ENCODE measurements around the gene IPPK. TPM values are rescaled to one million over a fixed set of nuclear protein-coding genes. Genes with fewer than 3 reads are reported as not detected.

The IPPK gene
- total RNA-seq, 2 experiments from 2014 or later: 9.9 to 12.2 TPM

DNA sequence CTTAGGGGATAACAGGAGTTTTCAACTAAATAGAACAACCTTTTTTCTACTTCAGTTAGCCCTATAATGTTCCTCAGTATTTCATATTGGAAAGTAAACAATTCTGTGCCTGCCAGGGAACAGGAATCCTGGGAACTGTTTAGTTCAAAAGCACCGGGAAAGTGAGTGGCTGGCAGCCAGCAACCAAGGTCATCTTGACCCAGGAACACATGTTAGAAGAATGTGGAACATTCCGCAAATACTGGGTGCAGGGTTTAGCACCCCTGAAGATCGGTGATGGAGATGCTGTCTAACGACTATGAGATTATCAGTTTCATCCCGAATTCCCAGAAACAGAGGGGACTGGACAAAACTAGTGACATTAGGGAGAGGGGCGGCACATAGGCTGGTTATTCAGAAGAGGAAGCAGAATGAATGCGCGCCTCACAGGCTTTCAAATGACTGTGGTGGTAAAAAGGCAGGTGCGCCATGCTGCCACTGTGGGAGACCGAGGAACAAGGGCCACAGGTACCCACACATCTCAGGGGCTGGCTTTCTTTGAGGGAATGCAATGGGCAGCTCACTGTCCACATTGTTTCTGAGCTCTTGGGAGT lies 51.2 kb downstream of the IPPK start:
- no peak for DNase-seq
- POLR2A ChIA-PET: no interaction called here
- H3K4me1 Mint-ChIP-seq: no peaks in the 10 kb centered on the region
- H3K36me3 Mint-ChIP-seq (ENCODE audit: low read depth): peaks cover 25% of the 10 kb centered on the region
- H3K27me3 Mint-ChIP-seq: no peaks in the 10 kb centered on the region
- no peaks in the 10 kb centered on the region for H3K9me3 Mint-ChIP-seq (ENCODE audit: low read depth)
- no peak overlapping the region for H3K4me3 Mint-ChIP-seq
- H3K27ac Mint-ChIP-seq: no peak overlapping the region
- CTCF ChIA-PET: no interaction called here
- intact Hi-C loops (cut with DNase I, micrococcal nuclease): no loop called here
- no peak for ATAC-seq

DNA sequence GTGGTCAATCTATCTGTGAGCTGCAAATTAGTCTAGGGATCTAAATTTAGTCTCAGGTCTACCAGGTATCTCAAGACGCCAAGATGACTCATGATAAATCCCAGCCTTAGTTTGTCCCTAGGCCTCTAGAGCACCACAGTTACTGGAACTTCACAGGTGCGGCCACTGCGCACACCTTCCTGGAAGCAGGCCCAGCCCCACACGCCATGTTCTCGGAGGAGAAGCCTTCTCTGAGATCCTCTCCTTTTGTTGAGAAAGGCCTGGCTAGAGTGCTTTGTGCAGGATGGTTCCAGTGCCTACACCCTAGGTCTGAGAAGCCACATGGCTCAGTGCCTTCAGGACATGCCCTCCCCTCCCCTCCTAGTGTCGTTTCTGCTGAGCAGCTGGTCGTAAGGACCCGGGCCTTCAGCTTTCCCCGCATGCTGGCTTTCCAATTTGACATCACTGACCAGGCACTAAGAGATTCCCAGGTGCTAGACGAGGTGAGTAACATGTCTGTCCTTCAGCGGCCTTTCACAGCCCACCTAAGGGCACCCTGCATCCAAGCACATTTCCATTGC lies 51.9 kb downstream of the IPPK start:
- ChIA-PET POLR2A (no interaction called here), CTCF (interaction anchor here (0.6 kb wide), 1 partner anchor 1395 kb away, joined by 3 read pairs; no protein-coding TSS in a partner anchor)
- Mint-ChIP-seq H3K27ac (no peak overlapping the region), H3K36me3 (ENCODE audit: low read depth) (peaks cover 23% of the 10 kb centered on the region), H3K27me3 (no peaks in the 10 kb centered on the region), H3K4me3 (no peak overlapping the region), H3K4me1 (no peaks in the 10 kb centered on the region), H3K9me3 (ENCODE audit: low read depth) (no peaks in the 10 kb centered on the region)
- no peak for ATAC-seq
- no peak for DNase-seq
- intact Hi-C loops (cut with DNase I, micrococcal nuclease): no loop called here

DNA sequence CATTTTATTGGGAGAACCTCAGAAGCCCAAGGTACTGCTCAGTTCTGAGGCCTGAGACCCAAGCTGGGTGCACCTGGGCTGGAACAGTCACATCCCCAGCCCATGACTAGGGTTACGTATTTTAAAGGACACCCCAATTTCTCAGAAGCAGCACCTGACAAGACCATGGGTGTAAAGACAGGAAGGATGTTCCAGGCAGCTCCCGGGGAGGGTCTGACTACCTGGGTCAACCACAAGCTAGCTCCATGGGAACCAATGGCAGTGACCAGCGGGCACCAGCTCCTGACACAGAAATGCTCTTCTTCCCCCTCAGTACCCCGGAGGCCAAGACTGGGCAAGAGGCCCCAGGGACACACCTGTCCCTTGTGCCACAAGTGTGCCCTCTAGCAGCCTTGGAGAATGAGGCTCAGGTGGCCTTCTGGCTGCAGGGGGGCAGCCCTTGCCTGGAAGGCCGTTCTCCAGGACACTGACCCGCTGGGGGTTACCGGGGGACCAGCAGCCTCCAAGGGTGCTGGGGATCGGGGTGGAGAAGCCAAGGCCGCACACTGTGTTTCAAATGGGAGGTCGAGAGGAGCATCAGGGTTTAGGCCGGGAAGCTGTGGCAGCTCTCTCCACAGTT lies 52.6 kb downstream of the IPPK start:
- Mint-ChIP-seq H3K4me3 (no peak overlapping the region), H3K27ac (no peak overlapping the region), H3K27me3 (no peaks in the 10 kb centered on the region), H3K4me1 (no peaks in the 10 kb centered on the region), H3K36me3 (ENCODE audit: low read depth) (peaks cover 25% of the 10 kb centered on the region), H3K9me3 (ENCODE audit: low read depth) (no peaks in the 10 kb centered on the region)
- DNase-seq (no peak), ATAC-seq (no peak)
- ChIA-PET POLR2A (interaction anchor here (0.5 kb wide), 1 partner anchor 825 kb away, joined by 4 read pairs; no protein-coding TSS in a partner anchor), CTCF (no interaction called here)
- intact Hi-C loops (cut with DNase I, micrococcal nuclease): no loop called here

DNA sequence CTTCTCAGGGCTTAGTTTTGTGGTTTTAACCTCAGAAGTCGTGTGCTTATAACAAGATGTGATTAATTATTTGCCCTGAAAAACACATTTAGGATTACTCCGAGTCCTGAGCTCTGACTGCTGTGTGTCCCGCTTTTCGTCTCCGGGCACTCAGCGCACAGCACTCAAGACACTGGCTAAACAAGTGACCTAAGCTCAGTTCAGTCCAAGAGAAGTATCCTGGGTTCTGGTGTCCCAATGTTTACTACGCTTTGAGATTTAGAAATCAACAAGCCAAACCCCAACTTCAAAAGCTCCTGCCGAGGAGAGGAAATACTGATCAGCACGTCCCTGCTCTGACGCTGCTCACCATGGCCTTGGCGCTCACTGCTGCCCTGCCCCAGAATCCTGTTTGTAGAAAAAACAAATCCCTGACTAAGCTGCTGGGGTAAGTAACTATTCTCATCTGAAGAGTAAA lies 53.2 kb downstream of the IPPK start:
- Mint-ChIP-seq H3K4me1 (no peaks in the 10 kb centered on the region), H3K36me3 (ENCODE audit: low read depth) (peaks cover 29% of the 10 kb centered on the region), H3K27me3 (no peaks in the 10 kb centered on the region), H3K27ac (no peak overlapping the region), H3K4me3 (no peak overlapping the region), H3K9me3 (ENCODE audit: low read depth) (no peaks in the 10 kb centered on the region)
- intact Hi-C loops (cut with DNase I, micrococcal nuclease): no loop called here
- ATAC-seq (no peak), DNase-seq (no peak)
- POLR2A ChIA-PET: no interaction called here
- CTCF ChIA-PET: interaction anchor here (0.8 kb wide), 1 partner anchor 477 kb away, joined by 3 read pairs; no protein-coding TSS in a partner anchor

GRCh38 chr9:92616199-92616641 lies 53.7 kb downstream of the IPPK start:
- intact Hi-C loops (cut with DNase I, micrococcal nuclease): no loop called here
- Mint-ChIP-seq H3K4me1 (no peaks in the 10 kb centered on the region), H3K36me3 (ENCODE audit: low read depth) (peaks cover 33% of the 10 kb centered on the region), H3K9me3 (ENCODE audit: low read depth) (no peaks in the 10 kb centered on the region), H3K27me3 (no peaks in the 10 kb centered on the region), H3K4me3 (no peak overlapping the region), H3K27ac (no peak overlapping the region)
- no peak for DNase-seq
- ChIA-PET POLR2A (no interaction called here), CTCF (interaction anchor here (0.8 kb wide), 1 partner anchor 477 kb away, joined by 3 read pairs; no protein-coding TSS in a partner anchor)
- ATAC-seq: no peak

- intact Hi-C loops (cut with DNase I, micrococcal nuclease): no loop called here
- no peak for ATAC-seq
- H3K4me1 Mint-ChIP-seq: no peaks in the 10 kb centered on the region
- H3K27ac Mint-ChIP-seq: no peak overlapping the region
- CTCF ChIA-PET: interaction anchor here (0.8 kb wide), 1 partner anchor 476 kb away, joined by 3 read pairs; no protein-coding TSS in a partner anchor
- H3K36me3 Mint-ChIP-seq (ENCODE audit: low read depth): peaks cover 33% of the 10 kb centered on the region
- POLR2A ChIA-PET: no interaction called here
- H3K27me3 Mint-ChIP-seq: no peaks in the 10 kb centered on the region
- no peaks in the 10 kb centered on the region for H3K9me3 Mint-ChIP-seq (ENCODE audit: low read depth)
- no peak overlapping the region for H3K4me3 Mint-ChIP-seq
- no peak for DNase-seq
Observed at GRCh38 chr9:92615790-92616189, 54.1 kb downstream of the IPPK start.

GRCh38 chr9:92614763-92615461 lies 55.0 kb downstream of the IPPK start:
- POLR2A ChIA-PET: no interaction called here
- DNase-seq (no peak), ATAC-seq (no peak)
- intact Hi-C loops (cut with DNase I, micrococcal nuclease): no loop called here
- CTCF ChIA-PET: no interaction called here
- H3K4me3 Mint-ChIP-seq: no peak overlapping the region
- no peaks in the 10 kb centered on the region for H3K4me1 Mint-ChIP-seq
- no peak overlapping the region for H3K27ac Mint-ChIP-seq
- H3K27me3 Mint-ChIP-seq: no peaks in the 10 kb centered on the region
- H3K36me3 Mint-ChIP-seq (ENCODE audit: low read depth): peaks cover 33% of the 10 kb centered on the region
- H3K9me3 Mint-ChIP-seq (ENCODE audit: low read depth): no peaks in the 10 kb centered on the region

DNA sequence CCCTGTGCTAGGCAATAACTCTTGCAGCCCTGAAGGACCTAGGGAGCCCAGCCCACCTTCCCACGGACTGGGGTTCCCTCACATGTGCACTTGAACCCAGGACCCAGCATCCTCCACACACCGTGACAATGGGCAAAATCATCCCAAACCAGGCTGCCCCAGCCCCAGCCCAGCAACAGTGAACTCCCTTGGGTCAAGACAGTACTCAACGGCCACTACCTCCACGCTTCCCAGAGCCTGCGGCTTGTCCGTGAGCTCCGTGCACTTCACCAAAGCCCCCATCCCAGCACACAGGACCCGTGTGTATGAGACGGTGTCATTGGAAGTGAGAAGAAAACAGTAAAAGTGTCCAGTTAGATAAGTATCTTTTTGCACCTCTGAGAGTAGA lies 55.8 kb downstream of the IPPK start:
- Mint-ChIP-seq H3K4me1 (no peaks in the 10 kb centered on the region), H3K36me3 (ENCODE audit: low read depth) (peaks cover 31% of the 10 kb centered on the region), H3K27ac (no peak overlapping the region), H3K27me3 (no peaks in the 10 kb centered on the region), H3K9me3 (ENCODE audit: low read depth) (no peaks in the 10 kb centered on the region), H3K4me3 (no peak overlapping the region)
- DNase-seq (no peak), ATAC-seq (no peak)
- CTCF ChIA-PET: no interaction called here
- intact Hi-C loops (cut with DNase I, micrococcal nuclease): no loop called here
- POLR2A ChIA-PET: no interaction called here

DNA sequence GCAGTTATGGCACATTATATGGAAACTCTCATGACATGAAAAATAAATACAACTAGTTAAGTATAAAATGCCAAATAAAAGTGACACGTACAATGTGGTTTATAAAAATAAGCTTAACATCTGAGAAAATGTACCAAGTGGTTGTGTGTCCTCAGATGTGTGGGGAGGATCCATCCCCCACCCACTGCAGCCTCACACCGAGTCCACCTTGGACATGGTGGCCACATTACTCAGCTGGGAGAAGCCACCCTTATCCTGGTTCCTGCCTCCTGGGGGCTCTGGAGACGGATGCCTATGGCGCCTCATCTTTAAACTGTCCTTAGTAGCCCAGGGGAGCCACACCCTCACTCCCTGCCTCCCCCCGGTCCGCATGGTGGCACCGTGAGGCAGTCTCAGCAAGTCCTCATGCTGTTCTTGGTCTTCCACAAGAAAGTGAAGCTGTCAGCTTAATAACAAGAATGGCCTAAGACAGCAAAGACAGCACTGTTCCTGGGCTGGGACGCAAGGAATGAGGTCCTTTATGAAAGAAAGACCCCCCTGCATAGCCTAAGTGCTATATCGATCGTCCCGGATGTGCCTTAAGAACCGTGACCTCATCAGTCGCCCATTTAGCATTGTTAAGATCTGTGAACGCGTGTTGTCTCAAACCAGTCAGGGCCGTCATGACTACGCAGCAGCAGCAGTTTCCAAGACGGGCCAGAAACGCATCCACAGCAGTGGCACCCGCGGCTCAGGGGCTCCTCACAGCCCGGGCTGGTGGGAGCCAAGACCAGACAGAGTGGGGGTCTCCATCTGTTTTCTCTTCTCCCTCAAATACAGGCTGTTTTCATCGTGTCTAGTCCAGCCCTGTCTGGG lies 56.4 kb downstream of the IPPK start:
- no peak overlapping the region for H3K4me3 Mint-ChIP-seq
- no peaks in the 10 kb centered on the region for H3K27me3 Mint-ChIP-seq
- H3K4me1 Mint-ChIP-seq: no peaks in the 10 kb centered on the region
- ATAC-seq (no peak), DNase-seq (no peak)
- no peaks in the 10 kb centered on the region for H3K9me3 Mint-ChIP-seq (ENCODE audit: low read depth)
- CTCF ChIA-PET: no interaction called here
- peaks cover 25% of the 10 kb centered on the region for H3K36me3 Mint-ChIP-seq (ENCODE audit: low read depth)
- intact Hi-C loops (cut with DNase I, micrococcal nuclease): no loop called here
- POLR2A ChIA-PET: no interaction called here
- no peak overlapping the region for H3K27ac Mint-ChIP-seq

DNA sequence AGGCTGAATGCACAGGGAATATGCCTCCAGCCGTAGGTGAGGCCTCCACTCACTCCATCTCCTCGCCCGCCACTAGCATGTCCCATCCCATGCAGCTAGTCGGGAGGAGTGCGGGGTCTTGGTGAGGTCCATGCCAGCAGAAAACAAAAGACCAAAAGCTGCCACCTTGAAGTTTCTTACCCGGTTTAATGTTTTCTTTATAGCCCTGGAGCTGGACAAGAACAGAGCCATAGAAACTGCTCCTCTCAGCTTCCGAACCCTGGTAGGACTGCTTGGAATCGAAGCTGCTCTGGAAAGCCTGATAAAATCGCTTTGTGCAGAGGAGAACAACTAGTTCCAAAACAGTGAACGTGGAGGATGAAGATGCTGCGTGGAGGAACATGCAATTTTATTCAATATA lies 57.1 kb downstream of the IPPK start:
- no peaks in the 10 kb centered on the region for H3K27me3 Mint-ChIP-seq
- H3K36me3 Mint-ChIP-seq (ENCODE audit: low read depth): peaks cover 25% of the 10 kb centered on the region
- no peaks in the 10 kb centered on the region for H3K4me1 Mint-ChIP-seq
- ChIA-PET POLR2A (no interaction called here), CTCF (no interaction called here)
- DNase-seq: no peak
- H3K27ac Mint-ChIP-seq: no peak overlapping the region
- no peak overlapping the region for H3K4me3 Mint-ChIP-seq
- intact Hi-C loops (cut with DNase I, micrococcal nuclease): no loop called here
- no peaks in the 10 kb centered on the region for H3K9me3 Mint-ChIP-seq (ENCODE audit: low read depth)
- ATAC-seq: no peak

GRCh38 chr9:92612292-92612691 lies 57.6 kb downstream of the IPPK start:
- intact Hi-C loops (cut with DNase I, micrococcal nuclease): no loop called here
- Mint-ChIP-seq H3K9me3 (ENCODE audit: low read depth) (no peaks in the 10 kb centered on the region), H3K27ac (no peak overlapping the region), H3K4me1 (no peaks in the 10 kb centered on the region), H3K27me3 (no peaks in the 10 kb centered on the region), H3K4me3 (no peak overlapping the region), H3K36me3 (ENCODE audit: low read depth) (peaks cover 25% of the 10 kb centered on the region)
- ChIA-PET CTCF (no interaction called here), POLR2A (no interaction called here)
- ATAC-seq (no peak), DNase-seq (no peak)
